ENCODE data around the gene PDCD5. TPM values are rescaled to one million over a fixed set of nuclear protein-coding genes. Genes with fewer than 3 reads are reported as not detected.
"Not testable (repeated sequence)": the region's sequence is repeated elsewhere in the genome, so short reads cannot be mapped to it uniquely, and the experiment has no call there.

The PDCD5 gene, protein sequence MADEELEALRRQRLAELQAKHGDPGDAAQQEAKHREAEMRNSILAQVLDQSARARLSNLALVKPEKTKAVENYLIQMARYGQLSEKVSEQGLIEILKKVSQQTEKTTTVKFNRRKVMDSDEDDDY
- total RNA-seq = 10 to 100 TPM; 21.8 to 69.9 (median 62.5) TPM
- 68.0 TPM for total RNA-seq (2013)
- 15.7 to 143 (median 37.1) reads per million in 29 experiments for total RNA-seq

GRCh38 chr19:32580901-32581704, at the start of gene PDCD5:
Gene PDCD5, plus strand, starts transcription at chr19:32581190. Its CDS starts 72 bp downstream, at chr19:32581262.
- no peaks in the 10 kb centered on the region for H3K27me3 ChIP-seq (replicated peaks in 1 of 2; ENCODE audit: control insufficient read depth in 2 of 2, extremely low read depth in 1 of 2, insufficient read depth in 2 of 2, low read length in 1 of 2)
- H3K9me3 ChIP-seq = no peaks in the 10 kb centered on the region
- H3K4me1 Mint-ChIP-seq = peaks cover 25 to 40% (median 36%) of the 10 kb centered on the region in 3 donors
- peak within 1 kb of the TSS; percentile 47 for H3K27ac ChIP-seq (ENCODE audit: low read length)
- 0% methylated on average over 79 of the region's 81 CpGs for WGBS (ENCODE audit: insufficient coverage)
- H3K36me3 ChIP-seq (ENCODE audit: control insufficient read depth in 2 of 2, extremely low read depth in 1 of 2, insufficient read depth in 1 of 2, low read length in 1 of 2) = peaks cover 0 to 16% of the 10 kb centered on the region in 2 donors
- ATAC-seq (replicated peaks in 1 of 4) (peak; percentile 92 to 95 (median 93)), DNase-seq (peak; percentile 90 to 99 (median 97))
- CTCF ChIA-PET = interaction anchor here in 1 of 2 donors (0.7 to 1.0 kb wide), 2 partner anchors 16 to 264 kb away, joined by 3 read pairs; no protein-coding TSS in a partner anchor
- H3K9me3 Mint-ChIP-seq = no peaks in the 10 kb centered on the region
- peak within 1 kb of the TSS; percentile 72 for H3K4me3 ChIP-seq (ENCODE audit: control insufficient read depth in 1 of 2, extremely low read depth in 1 of 2, low read length in 1 of 2)
- peak within 1 kb of the TSS; percentile 88 to 96 for H3K27ac Mint-ChIP-seq
- H3K4me1 ChIP-seq (ENCODE audit: control insufficient read depth in 1 of 2, extremely low read depth in 1 of 2, insufficient read depth in 2 of 2, low read length in 2 of 2) = peaks cover 18 to 19% of the 10 kb centered on the region in 2 experiments
- POLR2A ChIA-PET = interaction anchor here in 1 of 2 donors (0.6 kb wide), 2 partner anchors 8 to 337 kb away, joined by 4 to 5 read pairs; no protein-coding TSS in a partner anchor
- peaks cover 17% of the 10 kb centered on the region for H3K36me3 Mint-ChIP-seq
- peak within 1 kb of the TSS; percentile 84 to 95 (median 93) for H3K4me3 Mint-ChIP-seq
- peaks cover 0 to 1% of the 10 kb centered on the region in 2 donors for H3K27me3 Mint-ChIP-seq

DNA sequence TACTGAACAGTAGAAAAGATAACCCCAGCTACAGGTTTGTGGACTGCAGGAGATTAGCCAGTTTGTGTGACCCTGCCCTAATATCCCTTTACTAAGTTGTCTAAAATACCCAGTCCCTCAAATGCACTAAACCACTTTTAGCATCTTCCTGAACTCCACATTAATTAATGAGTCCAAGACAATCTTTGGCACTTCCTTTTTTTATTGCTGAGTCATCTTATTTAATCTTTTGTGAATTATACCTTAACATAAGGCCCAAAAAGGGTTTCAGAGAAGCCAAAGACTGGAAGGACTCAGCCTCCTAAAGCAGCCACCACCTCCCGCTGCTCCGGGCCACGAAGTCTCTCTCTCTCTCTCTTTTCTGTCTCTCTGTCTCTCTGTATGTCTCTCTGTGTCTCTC, 48.8 kb upstream of the PDCD5 start:
- Mint-ChIP-seq H3K4me1 (no peaks in the 10 kb centered on the region), H3K27me3 (peaks cover 6 to 13% of the 10 kb centered on the region in 2 donors), H3K9me3 (peaks cover 5 to 20% (median 16%) of the 10 kb centered on the region in 3 donors), H3K4me3 (no peak overlapping the region), H3K27ac (no peak overlapping the region), H3K36me3 (peaks cover 2% of the 10 kb centered on the region)
- Histone ChIP-seq H3K27me3 (replicated peaks in 1 of 2; ENCODE audit: control insufficient read depth in 2 of 2, extremely low read depth in 1 of 2, insufficient read depth in 2 of 2, low read length in 1 of 2) (no peaks in the 10 kb centered on the region), H3K9me3 (no peaks in the 10 kb centered on the region), H3K4me3 (ENCODE audit: control insufficient read depth in 1 of 2, extremely low read depth in 1 of 2, low read length in 1 of 2) (no peak overlapping the region), H3K36me3 (ENCODE audit: control insufficient read depth in 2 of 2, extremely low read depth in 1 of 2, insufficient read depth in 1 of 2, low read length in 1 of 2) (no peaks in the 10 kb centered on the region), H3K27ac (ENCODE audit: low read length) (no peak overlapping the region), H3K4me1 (ENCODE audit: control insufficient read depth in 1 of 2, extremely low read depth in 1 of 2, insufficient read depth in 2 of 2, low read length in 2 of 2) (no peaks in the 10 kb centered on the region)
- ATAC-seq (replicated peaks in 1 of 4) (no peak), DNase-seq (no peak)
- ChIA-PET CTCF (no interaction called here), POLR2A (no interaction called here)
- WGBS (ENCODE audit: insufficient coverage) = 61% methylated on average over 3 of the region's 3 CpGs

DNA sequence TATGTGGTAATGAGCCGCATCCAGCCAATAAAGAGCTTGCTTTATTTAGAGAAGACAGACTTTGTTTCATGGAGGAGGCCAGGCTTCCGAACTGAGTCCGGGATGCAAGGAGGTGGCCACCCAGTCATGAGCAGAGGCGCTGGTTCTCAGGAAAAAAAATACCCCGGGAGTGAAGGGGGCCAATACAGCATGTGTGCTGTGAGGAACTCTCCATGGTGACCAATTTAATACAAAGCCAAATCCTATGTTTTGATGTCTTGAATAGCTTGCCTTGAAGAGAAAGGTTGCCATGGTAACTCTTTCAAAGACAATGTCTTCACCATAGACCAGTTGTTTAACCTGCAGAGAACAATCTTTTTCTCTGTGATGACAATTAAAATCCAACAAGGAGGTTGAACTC, 43.4 kb upstream of the PDCD5 start:
- H3K36me3 ChIP-seq (ENCODE audit: control insufficient read depth in 2 of 2, extremely low read depth in 1 of 2, insufficient read depth in 1 of 2, low read length in 1 of 2) = no peaks in the 10 kb centered on the region
- no peak overlapping the region for H3K27ac ChIP-seq (ENCODE audit: low read length)
- Mint-ChIP-seq H3K27ac (no peak overlapping the region), H3K36me3 (no peaks in the 10 kb centered on the region), H3K9me3 (peaks cover 0 to 22% (median 20%) of the 10 kb centered on the region in 3 donors), H3K27me3 (peaks cover 10 to 18% of the 10 kb centered on the region in 2 donors), H3K4me1 (peaks cover 0 to 4% (median 0%) of the 10 kb centered on the region in 3 donors), H3K4me3 (no peak overlapping the region)
- ATAC-seq (replicated peaks in 1 of 4) = no peak
- WGBS (ENCODE audit: insufficient coverage) = no CpG with 5 or more reads among the region's 5 CpGs
- H3K4me3 ChIP-seq (ENCODE audit: control insufficient read depth in 1 of 2, extremely low read depth in 1 of 2, low read length in 1 of 2) = no peak overlapping the region
- CTCF ChIA-PET = no interaction called here
- no peaks in the 10 kb centered on the region for H3K27me3 ChIP-seq (replicated peaks in 1 of 2; ENCODE audit: control insufficient read depth in 2 of 2, extremely low read depth in 1 of 2, insufficient read depth in 2 of 2, low read length in 1 of 2)
- H3K4me1 ChIP-seq (ENCODE audit: control insufficient read depth in 1 of 2, extremely low read depth in 1 of 2, insufficient read depth in 2 of 2, low read length in 2 of 2) = no peaks in the 10 kb centered on the region
- H3K9me3 ChIP-seq = no peaks in the 10 kb centered on the region
- POLR2A ChIA-PET = interaction anchor here in 1 of 2 donors (0.6 kb wide), 1 partner anchor 258 kb away, joined by 8 read pairs; no protein-coding TSS in a partner anchor
- no peak for DNase-seq

GRCh38 chr19:32539240-32539916, 41.6 kb upstream of the PDCD5 start:
- peaks cover 5 to 13% of the 10 kb centered on the region in 2 donors for H3K27me3 Mint-ChIP-seq
- ATAC-seq (replicated peaks in 1 of 4) (no peak), DNase-seq (no peak)
- Histone ChIP-seq H3K9me3 (no peaks in the 10 kb centered on the region), H3K4me3 (ENCODE audit: control insufficient read depth in 1 of 2, extremely low read depth in 1 of 2, low read length in 1 of 2) (no peak overlapping the region), H3K27me3 (replicated peaks in 1 of 2; ENCODE audit: control insufficient read depth in 2 of 2, extremely low read depth in 1 of 2, insufficient read depth in 2 of 2, low read length in 1 of 2) (peaks cover 0 to under 1% of the 10 kb centered on the region in 2 experiments), H3K36me3 (ENCODE audit: control insufficient read depth in 2 of 2, extremely low read depth in 1 of 2, insufficient read depth in 1 of 2, low read length in 1 of 2) (no peaks in the 10 kb centered on the region), H3K27ac (ENCODE audit: low read length) (no peak overlapping the region), H3K4me1 (ENCODE audit: control insufficient read depth in 1 of 2, extremely low read depth in 1 of 2, insufficient read depth in 2 of 2, low read length in 2 of 2) (no peaks in the 10 kb centered on the region)
- peaks cover 0 to 14% (median 9%) of the 10 kb centered on the region in 3 donors for H3K9me3 Mint-ChIP-seq
- CTCF ChIA-PET = no interaction called here
- H3K36me3 Mint-ChIP-seq = no peaks in the 10 kb centered on the region
- POLR2A ChIA-PET = no interaction called here
- 81% methylated on average over 7 of the region's 12 CpGs for WGBS (ENCODE audit: insufficient coverage)
- H3K4me3 Mint-ChIP-seq = no peak overlapping the region
- peaks cover 0 to 4% (median 0%) of the 10 kb centered on the region in 3 donors for H3K4me1 Mint-ChIP-seq
- no peak overlapping the region for H3K27ac Mint-ChIP-seq

- no peak overlapping the region for H3K27ac ChIP-seq (ENCODE audit: low read length)
- peaks cover 4 to 11% of the 10 kb centered on the region in 2 donors for H3K27me3 Mint-ChIP-seq
- H3K36me3 Mint-ChIP-seq = no peaks in the 10 kb centered on the region
- peaks cover 0 to 10% (median 9%) of the 10 kb centered on the region in 3 donors for H3K9me3 Mint-ChIP-seq
- no peak overlapping the region for H3K4me3 ChIP-seq (ENCODE audit: control insufficient read depth in 1 of 2, extremely low read depth in 1 of 2, low read length in 1 of 2)
- peaks cover 0 to 2% of the 10 kb centered on the region in 2 experiments for H3K27me3 ChIP-seq (replicated peaks in 1 of 2; ENCODE audit: control insufficient read depth in 2 of 2, extremely low read depth in 1 of 2, insufficient read depth in 2 of 2, low read length in 1 of 2)
- DNase-seq (no peak), ATAC-seq (replicated peaks in 1 of 4) (no peak)
- no peaks in the 10 kb centered on the region for H3K4me1 ChIP-seq (ENCODE audit: control insufficient read depth in 1 of 2, extremely low read depth in 1 of 2, insufficient read depth in 2 of 2, low read length in 2 of 2)
- WGBS (ENCODE audit: insufficient coverage) = 29% methylated on average over 1 of the region's 3 CpGs
- H3K36me3 ChIP-seq (ENCODE audit: control insufficient read depth in 2 of 2, extremely low read depth in 1 of 2, insufficient read depth in 1 of 2, low read length in 1 of 2) = no peaks in the 10 kb centered on the region
- H3K27ac Mint-ChIP-seq = no peak overlapping the region
- H3K4me1 Mint-ChIP-seq = peaks cover 0 to 4% (median 0%) of the 10 kb centered on the region in 3 donors
- ChIA-PET POLR2A (no interaction called here), CTCF (no interaction called here)
- H3K4me3 Mint-ChIP-seq = no peak overlapping the region
- H3K9me3 ChIP-seq = no peaks in the 10 kb centered on the region
Measured at GRCh38 chr19:32540621-32541020, 40.4 kb upstream of the PDCD5 start.

DNA sequence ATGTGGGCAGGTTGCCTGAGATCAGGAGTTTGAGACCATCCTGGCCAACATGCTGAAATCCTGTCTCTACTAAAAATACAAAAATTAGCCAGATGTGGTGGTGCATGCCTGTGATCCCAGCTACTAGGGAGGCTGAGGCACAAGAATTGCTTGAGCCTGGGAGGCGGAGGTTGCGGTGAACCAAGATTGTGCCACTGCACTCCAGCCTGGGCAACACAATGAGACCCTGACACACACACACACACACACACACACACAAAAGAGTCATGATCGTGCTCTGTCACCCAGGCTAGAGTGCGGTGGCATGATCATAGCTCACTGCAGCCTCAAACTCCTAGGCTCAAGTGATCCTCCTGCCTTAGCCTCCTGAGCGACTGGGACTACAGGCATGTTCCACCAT, 39.6 kb upstream of the PDCD5 start:
- H3K9me3 Mint-ChIP-seq; H3K27ac ChIP-seq (ENCODE audit: low read length); DNase-seq; CTCF ChIA-PET; H3K27me3 ChIP-seq (replicated peaks in 1 of 2; ENCODE audit: control insufficient read depth in 2 of 2, extremely low read depth in 1 of 2, insufficient read depth in 2 of 2, low read length in 1 of 2); H3K4me1 ChIP-seq (ENCODE audit: control insufficient read depth in 1 of 2, extremely low read depth in 1 of 2, insufficient read depth in 2 of 2, low read length in 2 of 2); ATAC-seq (replicated peaks in 1 of 4); H3K4me3 ChIP-seq (ENCODE audit: control insufficient read depth in 1 of 2, extremely low read depth in 1 of 2, low read length in 1 of 2); POLR2A ChIA-PET; H3K36me3 Mint-ChIP-seq; H3K9me3 ChIP-seq; H3K36me3 ChIP-seq (ENCODE audit: control insufficient read depth in 2 of 2, extremely low read depth in 1 of 2, insufficient read depth in 1 of 2, low read length in 1 of 2); H3K4me1 Mint-ChIP-seq; H3K27ac Mint-ChIP-seq; H3K4me3 Mint-ChIP-seq: not testable (repeated sequence)
- H3K27me3 Mint-ChIP-seq = peaks cover 4 to 10% of the 10 kb centered on the region in 2 donors
- 94% methylated on average over 2 of the region's 5 CpGs for WGBS (ENCODE audit: insufficient coverage)

Measured in T-cell (primary cell).